Endothelial cell of hepatic sinusoid (primary cell): ENCODE results near the gene ZFP3.
"Not testable (repeated sequence)": the region's sequence is repeated elsewhere in the genome, so short reads cannot be mapped to it uniquely, and the experiment has no call there.

ENCODE experiments used
- in situ Hi-C: cut with HindIII; loops from 2 replicates; pipeline ENCODE4 v1.10.0; 2017; ENCODE audit warnings: low sequenced_read_pairs

ZFP3 gene

GRCh38 chr17:5078106-5079028 lies at the start of gene ZFP3:
Gene ZFP3, plus strand, starts transcription at chr17:5078467. Its CDS starts 13,038 bp downstream, at chr17:5091505.
- in situ Hi-C loops: no loop called here

DNA sequence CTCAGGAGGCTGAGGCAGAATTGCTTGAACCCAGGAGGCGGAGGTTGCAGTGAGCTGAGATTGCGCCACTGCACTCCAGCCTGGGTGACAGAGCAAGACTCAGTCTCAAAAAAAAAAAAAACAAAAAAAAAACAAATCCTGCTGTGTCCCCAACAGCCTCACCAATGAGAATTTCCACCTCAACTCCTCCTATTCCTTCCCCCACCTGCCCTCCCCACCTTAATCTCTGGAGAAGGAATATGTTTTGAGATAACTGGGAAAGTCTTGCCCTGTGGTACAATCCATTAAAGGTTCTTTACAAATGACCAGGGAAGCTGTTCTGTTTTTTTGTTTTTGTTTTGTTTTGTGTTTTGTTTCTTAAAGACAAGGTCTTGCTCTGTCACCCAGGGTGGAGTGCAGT lies 48.1 kb upstream of the ZFP3 start:
- in situ Hi-C loops: not testable (repeated sequence)

DNA sequence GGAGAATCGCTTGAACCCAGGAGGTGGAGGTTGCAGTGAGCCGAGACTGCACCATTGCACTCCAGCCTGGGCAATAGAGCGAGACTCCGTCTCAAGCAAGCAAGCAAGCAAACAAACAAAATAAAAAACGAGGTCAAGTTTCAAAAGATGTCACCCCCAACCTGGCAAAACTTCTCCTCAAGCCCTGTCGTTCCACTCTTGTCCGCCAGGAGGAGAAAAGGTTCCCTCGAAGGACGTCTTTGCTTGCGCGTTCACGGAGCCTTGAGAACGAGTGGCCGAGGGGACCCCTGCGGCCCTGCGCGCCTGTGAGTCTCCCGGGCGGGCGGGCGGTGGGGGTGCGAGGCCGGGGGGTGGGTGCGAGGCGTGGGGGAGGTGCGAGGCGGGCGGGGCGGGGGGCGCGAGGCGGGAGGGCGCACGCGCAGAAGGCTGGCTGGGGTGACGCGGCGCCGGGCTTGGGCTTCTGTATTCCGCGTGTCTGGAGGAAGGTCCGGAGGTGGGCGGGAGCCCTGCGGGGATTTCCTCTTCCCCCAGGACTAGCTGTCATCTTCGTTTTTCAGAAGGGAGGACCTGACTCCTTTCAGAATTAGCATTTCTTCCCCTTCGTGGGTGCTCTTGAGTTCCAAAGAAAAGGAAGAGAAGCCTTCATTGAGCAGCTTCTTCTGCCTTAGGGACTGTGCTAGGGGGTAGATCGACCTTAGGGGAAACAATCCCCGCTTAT lies 46.7 kb upstream of the ZFP3 start:
- in situ Hi-C loops: no loop called here

GRCh38 chr17:5032865-5033264 lies 45.4 kb upstream of the ZFP3 start:
- in situ Hi-C loops: no loop called here

DNA sequence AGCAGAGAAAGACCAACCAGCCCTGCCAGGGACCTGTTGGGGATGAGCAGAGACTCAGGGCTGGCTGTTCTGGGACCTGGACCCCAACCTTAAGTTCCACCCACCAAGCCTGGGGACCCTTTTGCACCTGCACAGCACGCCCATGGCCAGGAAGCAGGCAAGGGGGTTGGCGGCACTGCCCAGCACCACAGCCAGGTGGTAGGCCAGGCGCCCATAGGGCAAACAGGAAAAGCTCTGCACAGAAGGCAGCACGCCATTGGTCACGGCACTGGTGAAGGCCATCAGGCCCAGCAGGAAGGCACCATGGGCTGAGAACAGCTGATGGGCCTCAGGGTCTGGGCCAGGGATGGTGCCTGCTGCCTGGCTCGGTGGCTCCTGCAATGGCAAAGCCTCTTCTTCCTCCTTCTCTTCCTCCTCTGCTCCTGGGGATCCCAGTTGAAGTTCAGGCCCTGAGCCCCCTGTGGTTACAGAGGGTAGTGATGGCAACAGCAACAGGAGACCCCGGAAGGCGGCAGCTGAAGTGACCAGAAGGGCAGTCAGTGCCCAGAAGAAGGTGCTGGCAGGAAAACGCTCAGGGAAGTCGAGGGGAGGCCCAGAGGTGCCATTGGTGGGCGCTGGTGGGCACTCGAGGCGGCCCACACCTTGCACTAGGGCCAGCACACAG lies 44.8 kb upstream of the ZFP3 start:
- in situ Hi-C loops: no loop called here

GRCh38 chr17:5034063-5034462 lies 44.2 kb upstream of the ZFP3 start:
- in situ Hi-C loops: no loop called here

DNA sequence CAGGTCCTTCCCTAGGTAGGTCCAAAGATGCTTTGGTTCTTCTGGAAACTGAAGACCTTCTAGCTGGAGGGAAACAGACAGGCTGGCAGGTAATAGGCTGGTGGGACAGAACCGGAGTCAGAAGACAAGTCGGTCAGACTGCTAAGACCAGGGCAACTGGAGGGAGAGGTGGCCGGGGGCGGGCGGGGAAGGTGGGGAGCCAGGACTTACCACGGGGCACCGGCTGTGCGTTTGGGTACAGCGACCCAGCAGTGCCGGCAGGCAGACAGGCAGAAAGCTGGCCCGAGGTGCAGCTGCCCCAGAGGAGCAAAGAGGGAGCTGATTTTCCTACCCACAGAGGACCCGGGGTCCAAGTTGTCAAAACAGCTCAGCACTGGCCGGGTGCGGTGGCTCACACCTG lies 43.6 kb upstream of the ZFP3 start:
- in situ Hi-C loops: no loop called here

- in situ Hi-C loops: no loop called here
Measured at GRCh38 chr17:5035315-5035714, 43.0 kb upstream of the ZFP3 start, which contains the start of gene SLC52A1. Gene SLC52A1, minus strand, starts transcription at chr17:5035426. Its CDS starts 820 bp downstream, at chr17:5034606.

GRCh38 chr17:5042157-5043022 lies 35.9 kb upstream of the ZFP3 start:
- in situ Hi-C loops: no loop called here

- in situ Hi-C loops: no loop called here
Measured at GRCh38 chr17:5043524-5043923, 34.7 kb upstream of the ZFP3 start.

DNA sequence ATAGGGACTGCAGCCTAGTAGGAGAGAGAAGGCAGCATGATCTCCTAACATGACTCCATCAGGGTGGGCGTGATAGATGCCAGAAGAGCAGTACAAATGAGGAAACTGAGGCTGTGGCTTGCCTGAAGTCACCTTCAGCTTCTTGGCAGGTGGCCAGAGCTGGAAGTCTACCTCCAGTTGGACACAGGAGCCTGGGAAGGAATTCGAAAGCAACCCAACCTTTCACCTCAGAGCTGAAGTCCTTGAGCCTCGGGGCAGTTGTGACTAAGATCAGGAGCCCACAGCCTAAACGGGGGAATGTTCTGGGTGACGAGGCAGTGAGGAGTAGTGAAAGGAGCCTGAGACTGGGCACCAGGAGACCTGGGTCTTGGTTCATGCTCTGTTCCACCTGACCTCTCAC lies 33.6 kb upstream of the ZFP3 start:
- in situ Hi-C loops: no loop called here

GRCh38 chr17:5045496-5045895 lies 32.8 kb upstream of the ZFP3 start:
- in situ Hi-C loops: no loop called here

DNA sequence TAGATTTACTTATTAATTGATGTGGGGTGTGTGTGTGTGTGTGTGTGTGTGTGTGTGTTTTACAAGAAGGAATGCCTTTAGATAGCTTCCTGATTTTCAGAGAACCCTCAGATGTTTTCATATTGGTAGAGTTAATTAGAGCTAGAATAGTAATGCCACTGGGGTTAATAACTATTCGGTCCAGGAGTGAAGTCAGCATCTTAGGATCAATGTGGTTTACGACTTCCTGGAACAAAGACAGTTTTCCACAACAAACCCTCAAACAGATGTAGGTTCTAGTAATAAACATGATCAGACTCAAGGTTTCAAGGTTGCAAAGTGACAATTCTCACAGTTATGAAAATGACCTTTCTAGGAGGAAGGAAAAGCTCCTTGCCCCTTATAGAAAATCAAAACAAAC lies 30.8 kb upstream of the ZFP3 start:
- in situ Hi-C loops: no loop called here

- in situ Hi-C loops: no loop called here
Measured at GRCh38 chr17:5049314-5049841, 28.9 kb upstream of the ZFP3 start.

DNA sequence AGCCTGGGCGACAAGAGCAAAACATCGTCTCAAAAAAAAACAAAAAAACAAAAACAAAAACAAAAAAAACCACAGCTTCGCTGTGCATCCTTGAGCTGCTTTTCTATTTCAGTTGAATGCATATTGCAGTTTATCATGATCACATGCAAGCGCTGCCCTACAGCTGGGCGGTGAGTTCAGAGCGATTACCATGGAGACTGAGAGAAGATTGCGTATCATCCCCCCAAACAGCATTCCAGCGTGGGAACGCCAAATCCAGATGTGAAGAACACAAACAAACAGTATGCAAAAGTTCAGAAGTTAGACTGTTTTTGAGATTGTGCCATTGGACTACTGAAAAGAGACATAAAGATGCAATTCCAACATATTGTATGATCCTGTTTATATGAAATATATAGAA lies 28.0 kb upstream of the ZFP3 start:
- in situ Hi-C loops: no loop called here

DNA sequence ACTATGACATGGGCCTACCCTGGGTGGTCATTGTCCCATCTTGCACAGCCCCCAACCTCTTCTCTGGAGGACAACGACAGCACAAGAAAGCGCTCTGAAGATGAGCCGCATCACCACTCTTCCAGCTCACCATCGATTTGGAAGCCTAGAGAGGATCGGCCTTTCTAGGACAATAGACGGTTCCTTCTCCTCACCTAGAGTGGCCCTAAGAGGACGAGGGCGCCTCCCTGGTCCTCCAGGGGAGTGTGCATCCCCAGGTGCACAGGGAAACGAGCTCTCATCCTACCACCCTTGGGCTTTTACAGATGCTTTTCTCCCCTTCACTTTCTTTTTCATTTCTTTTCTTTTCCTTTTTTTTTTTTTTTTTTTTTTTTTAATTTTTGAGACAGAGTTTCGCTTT lies 22.7 kb upstream of the ZFP3 start:
- in situ Hi-C loops: no loop called here

- in situ Hi-C loops: no loop called here
Measured at GRCh38 chr17:5065227-5065744, 13.0 kb upstream of the ZFP3 start.

DNA sequence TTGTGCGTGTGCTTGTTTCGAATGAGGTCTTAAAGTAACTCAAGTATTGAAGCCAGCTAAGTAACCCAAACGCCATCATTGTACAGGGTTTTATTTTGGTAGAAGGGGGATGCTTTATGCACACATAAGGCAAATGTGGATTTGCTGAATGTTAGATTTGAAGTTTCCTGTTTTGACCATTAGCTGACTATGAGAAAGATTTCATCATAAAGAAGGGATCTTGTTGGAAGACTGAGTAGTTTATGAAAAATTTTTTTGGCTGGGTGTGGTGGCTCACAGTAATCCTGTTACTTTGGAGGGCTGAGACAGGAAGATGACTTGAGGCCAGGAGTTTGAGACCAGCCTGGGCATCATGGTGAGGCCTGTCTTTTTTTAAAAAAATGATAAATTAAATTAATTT lies 10.0 kb upstream of the ZFP3 start:
- in situ Hi-C loops: no loop called here

GRCh38 chr17:5069724-5070123 lies 8.5 kb upstream of the ZFP3 start:
- in situ Hi-C loops: no loop called here

DNA sequence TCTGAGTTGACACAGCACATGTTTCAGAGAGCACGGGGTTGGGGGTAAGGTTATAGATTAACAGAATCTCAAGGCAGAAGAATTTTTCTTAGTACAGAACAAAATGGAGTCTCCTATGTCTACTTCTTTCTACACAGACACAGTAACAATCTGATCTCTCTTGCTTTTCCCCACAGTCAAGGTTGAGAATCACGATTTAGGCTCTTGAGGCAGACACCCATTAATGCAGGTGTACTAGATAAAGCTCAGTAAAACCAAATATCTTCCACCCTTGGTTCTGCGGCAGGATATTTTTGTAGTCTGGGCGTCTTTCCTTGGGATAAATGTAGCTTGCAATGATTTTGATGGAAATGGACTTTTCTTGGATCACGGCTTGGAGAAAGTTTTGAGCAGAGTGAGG lies 2.8 kb upstream of the ZFP3 start:
- in situ Hi-C loops: not testable (repeated sequence)
